DMS 273 (cell line): ENCODE measurements around the gene HSPA12A.

Experiments used
- DNase-seq: peaks from one replicate; lab custom pipeline; 2025; ENCODE audit not compliant: unreplicated experiment; lab: John Stamatoyannopoulos, UW

HSPA12A gene

DNA sequence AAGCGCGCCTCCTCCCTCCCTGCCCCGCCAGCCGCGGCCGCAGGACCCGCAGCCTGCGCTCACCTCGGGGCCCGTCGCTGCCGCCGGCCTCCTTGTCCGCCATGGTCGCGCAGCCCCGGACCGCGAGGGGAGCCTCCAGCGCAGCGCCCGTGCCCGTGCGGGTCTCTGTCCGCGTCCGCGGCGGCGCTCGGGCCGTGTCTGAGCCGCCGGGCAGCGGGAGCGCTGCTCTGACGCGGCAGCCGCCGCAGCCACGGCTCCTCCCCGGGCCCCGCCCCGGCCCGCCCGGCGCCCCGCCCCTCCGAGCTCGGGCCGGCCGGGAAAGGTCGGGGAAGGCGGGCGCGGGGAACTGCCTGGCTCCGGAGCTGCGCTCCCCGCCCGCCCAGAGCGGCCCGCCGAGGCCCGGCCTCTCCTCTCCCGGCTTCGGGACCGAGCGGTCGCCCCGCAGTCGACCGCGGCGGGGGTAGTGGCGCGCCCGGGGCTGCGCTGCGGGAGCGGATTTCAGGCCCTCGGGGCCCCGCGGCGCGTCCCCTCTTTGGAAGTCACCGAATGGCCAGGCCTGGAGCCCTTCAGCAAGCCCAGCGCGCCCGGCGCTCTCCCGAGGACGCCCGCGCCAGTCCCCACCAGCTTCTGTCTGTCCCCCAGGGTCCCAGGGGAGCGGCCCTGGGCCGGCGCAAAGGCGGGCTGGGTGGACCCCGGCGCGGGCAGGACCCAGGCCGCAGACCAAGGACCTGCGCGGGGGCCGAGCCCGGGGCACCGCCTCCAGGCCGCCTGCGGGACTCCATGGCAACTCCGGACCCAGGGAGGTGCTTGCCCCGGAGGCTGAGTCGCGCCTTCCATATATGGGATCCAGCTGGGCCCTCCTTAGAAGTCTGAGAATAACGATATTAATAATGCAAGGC, at the start of gene HSPA12A:
Gene HSPA12A (minus strand): TSS at position 200 of the 899 bp plus-strand sequence. CDS start 97 bp downstream, at position 103.
- DNase-seq: peak; percentile 86

GRCh38 chr10:116791241-116791640, 48.9 kb upstream of the HSPA12A start:
- DNase-seq: no peak

DNA sequence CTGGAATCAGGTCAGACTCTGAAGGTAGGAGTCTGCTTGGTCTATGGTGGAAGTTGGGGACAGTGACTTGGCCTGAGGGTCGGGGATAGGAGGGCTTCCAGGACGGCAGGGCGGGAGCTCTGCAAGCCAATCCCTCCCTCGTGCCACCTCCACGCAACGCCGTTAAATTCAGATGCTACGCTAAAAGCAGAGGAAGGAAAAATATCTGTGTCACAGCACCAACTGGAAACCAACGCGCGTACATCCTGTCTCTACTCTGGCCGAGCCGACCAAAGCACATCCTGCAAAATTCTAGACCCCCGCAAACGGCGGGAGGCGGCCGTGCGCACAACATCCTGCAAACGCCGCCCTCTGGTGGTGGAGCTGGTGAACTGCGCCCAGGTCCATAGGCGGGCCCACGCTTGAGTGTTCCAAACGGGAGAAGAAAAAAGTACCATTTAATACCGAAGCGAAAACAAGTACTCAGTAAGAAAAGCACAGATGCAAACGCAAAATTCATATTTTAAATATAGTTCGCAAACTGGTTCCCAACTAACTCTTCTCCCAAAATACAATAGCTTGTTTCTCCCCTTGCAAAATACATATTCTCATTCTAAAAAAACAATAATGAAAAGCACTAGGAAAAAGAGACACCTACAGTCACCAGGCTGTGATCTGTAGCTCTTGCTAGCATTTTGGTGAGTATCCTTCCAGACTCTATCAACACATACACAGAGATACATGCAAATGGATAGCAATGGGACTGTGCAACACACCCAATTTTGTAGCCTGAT, 45.7 kb upstream of the HSPA12A start:
- DNase-seq: peak; percentile 88

DNA sequence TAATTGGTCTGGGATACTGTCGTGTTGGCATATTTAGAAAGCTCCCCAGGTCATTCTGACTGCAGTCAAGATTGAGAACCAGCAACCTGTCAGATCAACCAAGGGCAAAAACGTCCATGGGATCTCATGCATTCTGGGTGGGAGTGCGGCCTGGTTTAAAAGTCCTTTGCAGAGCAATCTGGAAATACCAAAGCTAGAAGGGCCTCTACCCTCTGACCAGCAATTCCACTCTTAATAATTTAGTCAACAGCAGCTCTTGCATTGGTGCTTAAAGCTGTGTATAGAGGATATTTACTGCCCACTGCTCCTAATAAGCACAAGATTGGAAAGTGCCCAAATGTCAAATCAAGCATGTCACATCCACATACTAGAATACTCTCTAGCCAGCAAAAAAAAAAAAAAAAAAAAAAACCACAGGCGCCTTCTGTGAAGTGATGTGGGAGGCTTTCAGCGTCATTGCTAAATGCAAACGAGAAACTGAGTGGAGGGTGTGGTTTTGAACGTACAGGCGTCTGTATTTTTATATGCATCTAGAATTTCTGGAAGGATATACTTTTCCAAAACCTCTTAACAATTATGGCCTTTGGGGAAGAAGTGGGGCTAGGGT, 44.8 kb upstream of the HSPA12A start:
- no peak for DNase-seq

GRCh38 chr10:116785867-116786266, 43.5 kb upstream of the HSPA12A start:
- no peak for DNase-seq

- DNase-seq: no peak
These were observed 42.9 kb upstream of the HSPA12A start for GRCh38 chr10:116785282-116785681.

GRCh38 chr10:116784651-116785050, 42.3 kb upstream of the HSPA12A start:
- DNase-seq: peak; percentile 19

DNA sequence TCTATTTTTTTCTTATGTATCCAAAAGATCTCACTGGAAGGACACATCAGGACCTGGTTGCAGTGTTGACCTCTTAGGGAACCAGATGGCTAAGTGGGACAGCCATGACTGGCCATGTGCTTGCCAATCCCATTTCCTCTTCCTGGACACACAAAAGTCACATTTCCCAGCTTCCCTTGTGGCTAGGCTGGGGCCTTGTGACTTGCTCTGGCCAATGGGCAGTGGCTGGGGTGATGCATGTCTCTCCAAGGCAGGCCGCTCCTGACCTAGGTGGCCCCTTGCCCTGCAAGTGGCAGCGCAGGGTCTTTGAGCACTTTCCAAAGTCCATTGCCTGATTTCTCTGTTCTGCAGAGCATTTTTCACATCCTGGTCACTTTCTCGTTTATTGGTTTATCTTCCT, 41.7 kb upstream of the HSPA12A start:
- no peak for DNase-seq

GRCh38 chr10:116783011-116783655, 40.8 kb upstream of the HSPA12A start:
- no peak for DNase-seq

DNA sequence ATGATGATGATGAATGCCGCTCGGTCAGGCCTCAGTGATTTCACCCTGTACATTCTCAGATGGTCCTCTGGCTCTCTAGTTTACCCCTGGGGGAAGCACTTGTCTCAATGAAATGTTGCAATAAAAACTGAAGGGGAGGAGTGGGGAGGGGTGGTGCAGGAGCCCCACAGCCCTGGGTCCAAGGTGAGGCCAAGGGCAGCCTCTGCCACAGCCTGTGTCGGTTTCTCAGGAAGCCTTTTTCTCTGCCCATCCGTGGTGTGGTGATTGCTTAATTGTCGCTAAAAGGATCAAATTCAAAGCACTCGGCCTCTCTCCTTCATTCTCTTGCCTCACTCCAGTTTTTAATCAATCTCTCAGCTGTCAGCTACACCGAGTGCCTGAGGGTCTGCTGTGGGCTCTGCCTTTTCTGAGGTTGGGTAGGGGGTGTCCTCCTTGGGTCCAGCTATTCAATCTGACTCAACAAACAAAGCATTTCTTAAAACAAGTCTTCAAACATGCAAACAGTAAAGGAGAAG, 39.1 kb upstream of the HSPA12A start:
- DNase-seq: no peak

DNA sequence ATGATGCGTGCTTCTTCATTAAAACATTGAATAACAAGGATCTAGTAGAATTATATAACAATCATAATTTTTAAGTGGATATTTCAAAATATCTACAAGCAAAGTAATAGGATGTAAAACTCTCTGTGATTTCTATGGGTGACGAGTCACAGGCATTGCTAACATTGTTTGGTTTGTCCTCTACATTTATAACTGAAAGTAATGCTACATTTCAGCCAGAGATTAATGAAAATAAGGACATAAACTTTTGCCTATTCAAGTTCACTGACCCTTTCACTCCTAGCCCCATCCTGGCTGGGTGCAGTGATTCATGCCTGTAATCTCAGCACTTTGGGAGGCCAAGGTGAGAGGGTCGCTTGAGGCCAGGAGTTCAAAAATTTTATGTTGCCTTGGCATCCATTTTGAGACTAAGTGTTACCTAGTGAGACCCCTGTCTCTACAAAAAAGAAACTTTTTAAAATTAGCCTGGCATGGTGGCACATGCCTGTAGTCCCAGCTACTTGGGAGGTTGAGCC, 38.4 kb upstream of the HSPA12A start:
- DNase-seq: no peak

- DNase-seq: no peak
These were observed 36.8 kb upstream of the HSPA12A start for GRCh38 chr10:116779076-116779687.

DNA sequence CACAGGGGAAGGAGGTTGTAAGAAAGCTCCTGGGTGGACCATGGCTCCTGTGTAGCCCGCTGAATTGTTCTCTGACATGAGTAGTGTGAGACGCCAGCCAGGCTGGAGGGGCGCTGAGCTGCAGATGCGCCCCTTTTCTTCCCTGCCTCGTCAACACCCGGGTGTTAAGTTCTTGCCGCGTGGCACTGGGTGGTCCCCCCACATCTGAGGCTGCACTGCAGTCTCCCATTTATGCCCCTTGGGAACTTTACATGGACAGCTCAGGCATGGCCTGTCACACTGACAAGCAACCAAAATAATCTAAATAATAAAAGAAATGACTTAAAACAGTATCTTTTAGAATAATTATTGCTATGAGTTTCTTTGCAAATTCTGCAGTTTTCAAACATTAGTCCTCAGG, 34.6 kb upstream of the HSPA12A start:
- no peak for DNase-seq

DNA sequence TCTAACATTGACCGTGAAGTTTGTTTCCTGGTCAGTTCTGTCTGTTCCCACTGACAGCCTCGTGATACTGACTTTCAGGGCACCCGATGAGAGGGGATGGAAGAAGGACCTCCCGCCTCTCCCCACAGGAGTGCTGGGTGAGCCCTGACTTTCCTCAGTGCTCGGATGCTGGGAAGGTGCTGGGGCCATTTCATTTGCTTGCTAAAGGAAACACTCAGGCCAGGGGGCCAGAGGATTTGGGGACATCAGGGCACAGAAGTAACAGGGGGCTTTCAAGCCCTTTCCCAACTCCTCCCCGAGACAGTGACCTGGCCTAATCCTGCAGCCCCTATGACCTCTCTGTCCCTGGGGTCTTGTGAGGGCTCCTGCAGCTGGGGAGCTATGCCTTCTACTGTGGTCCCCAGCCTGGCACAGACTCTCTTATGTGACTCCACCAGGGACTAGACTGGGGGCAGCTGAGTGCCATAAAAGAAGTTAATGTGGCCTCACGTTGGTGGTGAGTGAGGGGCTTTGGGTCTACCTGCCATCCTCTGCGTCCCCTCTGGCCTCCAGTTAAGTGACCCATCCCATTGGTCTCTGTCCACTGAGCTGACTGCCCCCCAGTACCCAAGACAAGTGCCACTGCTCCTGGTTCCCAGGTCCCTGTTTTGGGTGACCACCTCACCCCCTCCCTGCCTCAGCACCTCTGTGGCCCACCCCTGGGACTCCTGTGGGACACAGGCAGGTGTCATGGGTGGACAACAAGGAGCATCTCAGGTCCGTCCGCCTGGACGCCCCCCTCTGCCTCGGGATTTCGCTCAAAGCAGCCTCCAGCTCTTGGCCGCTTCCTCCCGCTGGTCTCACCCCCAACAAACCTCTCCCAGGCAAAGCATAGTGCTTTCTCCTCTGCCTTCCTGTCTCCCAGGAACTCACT, 33.4 kb upstream of the HSPA12A start:
- no peak for DNase-seq

- peak; percentile 29 for DNase-seq
These were observed 32.4 kb upstream of the HSPA12A start for GRCh38 chr10:116774728-116775151.

- DNase-seq: no peak
These were observed 30.7 kb upstream of the HSPA12A start for GRCh38 chr10:116772909-116773705.

DNA sequence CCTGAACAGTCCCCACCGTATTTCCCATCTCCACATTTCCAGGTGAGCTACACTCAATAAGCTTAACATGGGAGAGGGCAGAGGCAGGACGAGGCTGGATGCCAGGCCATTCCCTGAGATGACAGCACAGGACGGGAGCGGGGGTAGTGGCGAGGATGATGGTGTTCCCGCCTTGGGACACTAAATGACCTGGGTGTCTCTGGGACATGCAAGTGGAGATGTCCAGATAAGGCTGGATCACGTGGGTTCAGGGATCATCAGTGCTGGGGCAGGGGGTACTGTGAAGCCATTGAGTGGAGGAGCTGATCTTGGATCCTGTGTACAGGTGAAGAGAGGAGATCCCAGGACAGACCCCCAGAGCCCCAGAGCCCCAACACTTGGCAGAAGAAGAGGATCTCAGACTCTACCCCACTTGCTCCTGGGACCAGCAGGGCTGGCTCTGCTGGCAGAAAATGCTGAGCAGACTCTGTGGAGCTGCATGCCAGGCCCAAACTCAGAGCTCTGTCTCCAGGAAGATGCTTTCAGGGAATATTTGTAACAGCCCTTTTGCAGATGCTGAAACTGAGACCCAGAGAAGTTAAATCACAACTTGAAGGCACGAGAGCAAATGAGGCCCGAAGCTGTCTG, 29.7 kb upstream of the HSPA12A start:
- no peak for DNase-seq
